K562 (cell line): ENCODE data around the gene S100P. TPM values are rescaled to one million over a fixed set of nuclear protein-coding genes. Genes with fewer than 3 reads are reported as not detected.

Source experiments
- BCLAF1 ChIP-seq, 2 experiments: fragments of 450-650 bp in 1 of 2; IDR thresholded peaks; 2 replicates each; pipeline ENCODE4 v1.6.1; 2011 to 2017; ENCODE audit warnings: low read depth in 2 of 2, antibody characterized with exemption in 1 of 2, borderline replicate concordance in 1 of 2, low read length in 1 of 2, mild to moderate bottlenecking in 1 of 2, mixed read lengths in 1 of 2; ENCODE audit not compliant: control insufficient read depth in 1 of 2
- ETS1 ChIP-seq: conservative IDR thresholded peaks from 2 replicates; pipeline ENCODE4 v1.6.1; 2011; ENCODE audit warnings: low read depth, mild to moderate bottlenecking, low read length; ENCODE audit not compliant: control insufficient read depth
- HDAC1 ChIP-seq, 2 experiments: fragments of 450-650 bp; IDR thresholded peaks; 2 replicates each; pipeline ENCODE4 v1.6.1; 2016 to 2017; ENCODE audit warnings: inconsistent platforms in 1 of 2, mild to moderate bottlenecking in 1 of 2, moderate library complexity in 1 of 2
- HDGF ChIP-seq: fragments of 450-650 bp; IDR thresholded peaks from 2 replicates; pipeline ENCODE4 v1.6.1; 2016
- HMGN3 ChIP-seq: IDR thresholded peaks from 2 replicates; pipeline ENCODE4 v1.6.1; 2011; ENCODE audit warnings: borderline replicate concordance, low read depth, mild to moderate bottlenecking, mixed read lengths, low read length; ENCODE audit not compliant: insufficient read length; ENCODE audit errors: extremely low read depth
- KDM1A ChIP-seq, 2 experiments: fragments of 450-650 bp; IDR thresholded peaks; 2 replicates each; pipeline ENCODE4 v1.6.1; 2016; ENCODE audit warnings: mild to moderate bottlenecking in 2 of 2
- MXD1 ChIP-seq: fragments of 250-450 bp; sonication (Bioruptor Pico); IDR thresholded peaks from 2 replicates; pipeline ENCODE4 v1.8.0; 2021; ENCODE audit warnings: borderline replicate concordance, mild to moderate bottlenecking, moderate library complexity; ENCODE audit not compliant: poor library complexity, severe bottlenecking
- PTTG1 ChIP-seq: fragments of 450-650 bp; IDR thresholded peaks from 2 replicates; pipeline ENCODE4 v1.6.1; 2016; ENCODE audit warnings: low read depth, mild to moderate bottlenecking, missing genetic modification characterization, missing compliant biosample characterization
- REST ChIP-seq, 2 experiments: fragments of 450-650 bp; formaldehyde crosslinking in 1 of 2; IDR thresholded peaks; 2 replicates each; pipeline versions ENCODE4 v1.4.0 to v1.6.1; 2014 to 2020; ENCODE audit warnings: mild to moderate bottlenecking in 2 of 2, borderline replicate concordance in 1 of 2, low read depth in 1 of 2
- U2AF2 ChIP-seq: fragments of 200-400 bp; formaldehyde crosslinking; optimal IDR thresholded peaks from 2 replicates; pipeline ENCODE3; 2017; ENCODE audit warnings: low read depth, mild to moderate bottlenecking, low read length
- ZNF696 ChIP-seq: fragments of 250-450 bp; sonication (Bioruptor Pico); conservative IDR thresholded peaks from 2 replicates; pipeline ENCODE4 v1.4.0; 2020; ENCODE audit warnings: mild to moderate bottlenecking, moderate library complexity
- polyA plus RNA-seq, 8 experiments: library from polyadenylated mRNA; depleted of rRNA in 4 of 8; stranded (reverse) in 5 of 8; unstranded in 3 of 8; fragments of >200 nt; fragmentation: Nextera tagmentation in 2 of 8; fragmentation: Illumina TruSeq in 1 of 8; extraction: Ambion mirVana in 2 of 8; extraction: Trizol in 1 of 8; gene quantifications; 2 replicates each; pipeline versions ENCODE4 v1.2.1 to v1.2.3, GENCODE V29; 2011 to 2014; ENCODE audit warnings: inconsistent platforms in 1 of 8, missing spikeins in 1 of 8
- total RNA-seq, 7 experiments: library from RNA; depleted of rRNA in 6 of 7; stranded (reverse); fragments of >200 nt in 6 of 7; fragmentation: Illumina TruSeq in 2 of 7; extraction: Trizol in 2 of 7; gene quantifications; 2 replicates each; pipeline versions ENCODE4 v1.2.1 to v1.2.3, GENCODE V29; 2011 to 2021; ENCODE audit warnings: low replicate concordance in 1 of 7

Gene S100P
- total and polyA plus RNA-seq, 9 of the 15 experiments (the other 6 are each of a cell fraction or from before 2014, with no cell fraction given): 4.1 to 23.8 (median 7.5) TPM

GRCh38 chr4:6674500-6675149, 19.1 kb upstream of the S100P start (continued):
- 0 out of 2 replicates have a peak, but pooled peaks have one; percentile 5 for TF ChIP-seq ETS1
- no peak for TF ChIP-seq U2AF2
- 0 out of 4 replicates have a peak, but pooled peaks of 1 of the 2 experiments have one; percentile 72 for TF ChIP-seq BCLAF1 (IDR thresholded peaks at IDR 0.05; ENCODE audit: borderline replicate concordance in 1 of 2, control insufficient read depth in 1 of 2, low read depth in 2 of 2, low read length in 1 of 2)
- no peak for TF ChIP-seq PTTG1 (tag)
- TF ChIP-seq MXD1: no peak
- peak in 1 of 2 experiments; percentile 66; a peak in 1 of 4 replicates for TF ChIP-seq HDAC1 (IDR thresholded peaks at IDR 0.05)
- TF ChIP-seq HDGF: 0 out of 2 replicates have a peak, but pooled peaks have one; percentile 61
- TF ChIP-seq KDM1A (IDR thresholded peaks at IDR 0.05): no peak; a peak in 2 of 4 replicates
- peak; percentile 53 for TF ChIP-seq REST (IDR thresholded peaks at IDR 0.05; ENCODE audit: borderline replicate concordance)
- TF ChIP-seq REST (CRISPR knock-in tag; IDR thresholded peaks at IDR 0.05; ENCODE audit: low read depth): no peak
- no peak for TF ChIP-seq ZNF696
- TF ChIP-seq HMGN3: no peak
